NK-92 treated with Interleukin-12 subunit alpha and Interleukin-12 subunit beta, amount 100 ng/mL, for 24 hours (cell line): ENCODE data around the gene RELB.
A peak's percentile ranks its signal among the peaks of the same experiment; 100 is the strongest.
"Not testable (repeated sequence)": the region's sequence is repeated elsewhere in the genome, so short reads cannot be mapped to it uniquely, and the experiment has no call there.

Source experiments
- DNase-seq: peaks from one replicate; lab custom pipeline; 2025; lab: John Stamatoyannopoulos, UW

Gene RELB, protein sequence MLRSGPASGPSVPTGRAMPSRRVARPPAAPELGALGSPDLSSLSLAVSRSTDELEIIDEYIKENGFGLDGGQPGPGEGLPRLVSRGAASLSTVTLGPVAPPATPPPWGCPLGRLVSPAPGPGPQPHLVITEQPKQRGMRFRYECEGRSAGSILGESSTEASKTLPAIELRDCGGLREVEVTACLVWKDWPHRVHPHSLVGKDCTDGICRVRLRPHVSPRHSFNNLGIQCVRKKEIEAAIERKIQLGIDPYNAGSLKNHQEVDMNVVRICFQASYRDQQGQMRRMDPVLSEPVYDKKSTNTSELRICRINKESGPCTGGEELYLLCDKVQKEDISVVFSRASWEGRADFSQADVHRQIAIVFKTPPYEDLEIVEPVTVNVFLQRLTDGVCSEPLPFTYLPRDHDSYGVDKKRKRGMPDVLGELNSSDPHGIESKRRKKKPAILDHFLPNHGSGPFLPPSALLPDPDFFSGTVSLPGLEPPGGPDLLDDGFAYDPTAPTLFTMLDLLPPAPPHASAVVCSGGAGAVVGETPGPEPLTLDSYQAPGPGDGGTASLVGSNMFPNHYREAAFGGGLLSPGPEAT

DNA sequence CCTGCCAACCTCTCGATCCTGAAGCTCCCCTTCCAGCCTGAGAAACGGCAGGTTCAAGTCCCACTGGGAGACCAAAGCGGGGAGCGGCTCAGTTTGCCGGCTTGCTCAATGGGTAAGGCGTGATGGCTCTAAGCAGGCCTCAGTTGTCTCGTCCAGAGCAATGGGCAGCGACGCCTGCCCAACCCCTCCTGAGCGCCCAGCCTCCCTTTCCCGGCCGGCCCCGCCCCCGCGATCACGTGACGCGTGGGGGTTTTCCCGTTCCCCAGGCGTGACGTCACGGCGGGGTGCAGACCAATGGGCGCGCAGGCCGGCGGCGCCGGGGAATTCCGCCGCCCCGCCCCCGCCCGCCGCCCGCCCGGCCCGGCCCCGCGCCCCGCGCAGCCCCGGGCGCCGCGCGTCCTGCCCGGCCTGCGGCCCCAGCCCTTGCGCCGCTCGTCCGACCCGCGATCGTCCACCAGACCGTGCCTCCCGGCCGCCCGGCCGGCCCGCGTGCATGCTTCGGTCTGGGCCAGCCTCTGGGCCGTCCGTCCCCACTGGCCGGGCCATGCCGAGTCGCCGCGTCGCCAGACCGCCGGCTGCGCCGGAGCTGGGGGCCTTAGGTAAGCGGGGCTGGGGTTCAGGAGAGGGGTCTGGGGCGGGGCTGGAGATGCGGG lies at the start of gene RELB:
RELB (plus strand) TSS at position 378 of the 653 bp plus-strand sequence; CDS start at position 494, 116 bp downstream.
- DNase-seq, result peak; percentile 86

DNA sequence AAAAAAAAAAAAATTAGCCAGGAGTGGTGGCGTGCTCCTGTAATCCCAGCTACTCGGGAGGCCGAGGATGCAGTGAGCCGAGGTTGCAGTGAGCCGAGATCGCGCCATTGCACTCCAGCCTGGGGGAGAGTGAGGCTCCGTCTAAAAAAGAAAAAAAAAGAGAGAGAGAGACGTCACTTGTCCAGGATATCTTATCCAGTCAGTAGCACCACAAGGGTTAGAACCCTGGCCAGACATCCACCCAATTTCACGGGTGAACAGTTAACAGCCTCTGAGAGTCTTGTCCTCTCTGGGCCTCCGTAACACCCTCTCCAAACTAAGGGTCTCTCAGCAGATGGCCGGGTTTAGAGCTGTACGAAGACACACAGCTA lies 47.0 kb upstream of the RELB start:
- DNase-seq, result no peak

DNA sequence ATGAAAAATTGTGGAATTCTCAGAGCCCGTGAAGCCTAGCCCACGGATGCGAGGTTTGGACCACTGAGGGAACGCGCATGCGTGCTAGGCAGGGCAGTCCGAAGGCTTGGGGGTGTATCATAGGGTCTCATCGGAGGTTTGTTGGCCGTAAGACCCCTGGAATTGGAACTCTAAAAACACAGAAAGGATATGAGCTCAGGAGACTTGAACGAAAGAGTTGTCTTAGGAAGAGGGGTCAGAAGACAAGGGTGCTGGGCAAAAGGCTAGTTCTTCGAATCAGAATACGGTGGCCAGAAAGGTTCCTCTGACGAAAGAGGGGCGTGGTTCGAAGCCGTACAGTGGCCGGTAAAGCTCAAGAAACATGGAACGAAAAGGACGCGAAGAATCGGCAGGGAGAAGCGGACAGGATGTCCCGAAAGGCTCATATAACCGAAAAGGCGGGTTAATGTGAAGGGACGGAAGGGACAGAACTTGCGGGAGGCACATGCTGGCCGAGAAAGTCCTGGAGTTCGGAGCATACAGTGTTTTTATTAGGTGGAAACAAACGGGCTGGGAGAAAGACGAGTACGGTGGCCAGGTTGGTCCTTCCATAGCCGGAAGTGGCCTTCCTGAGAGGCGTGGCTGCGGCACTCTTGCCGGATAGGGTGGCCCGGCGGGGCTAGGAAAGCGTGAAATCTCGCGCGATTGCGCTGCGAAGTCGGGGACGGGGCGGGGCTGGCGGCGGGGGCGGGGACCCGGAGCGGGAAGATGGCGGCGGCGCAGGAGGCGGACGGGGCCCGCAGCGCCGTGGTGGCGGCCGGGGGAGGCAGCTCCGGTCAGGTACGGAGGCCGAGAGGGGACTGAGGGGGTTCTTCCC lies 46.4 kb upstream of the RELB start, which contains the start of gene CLPTM1:
CLPTM1 (plus strand) TSS at position 732 of the 856 bp plus-strand sequence; CDS start at position 748, 16 bp downstream.
- peak; percentile 96 for DNase-seq

DNA sequence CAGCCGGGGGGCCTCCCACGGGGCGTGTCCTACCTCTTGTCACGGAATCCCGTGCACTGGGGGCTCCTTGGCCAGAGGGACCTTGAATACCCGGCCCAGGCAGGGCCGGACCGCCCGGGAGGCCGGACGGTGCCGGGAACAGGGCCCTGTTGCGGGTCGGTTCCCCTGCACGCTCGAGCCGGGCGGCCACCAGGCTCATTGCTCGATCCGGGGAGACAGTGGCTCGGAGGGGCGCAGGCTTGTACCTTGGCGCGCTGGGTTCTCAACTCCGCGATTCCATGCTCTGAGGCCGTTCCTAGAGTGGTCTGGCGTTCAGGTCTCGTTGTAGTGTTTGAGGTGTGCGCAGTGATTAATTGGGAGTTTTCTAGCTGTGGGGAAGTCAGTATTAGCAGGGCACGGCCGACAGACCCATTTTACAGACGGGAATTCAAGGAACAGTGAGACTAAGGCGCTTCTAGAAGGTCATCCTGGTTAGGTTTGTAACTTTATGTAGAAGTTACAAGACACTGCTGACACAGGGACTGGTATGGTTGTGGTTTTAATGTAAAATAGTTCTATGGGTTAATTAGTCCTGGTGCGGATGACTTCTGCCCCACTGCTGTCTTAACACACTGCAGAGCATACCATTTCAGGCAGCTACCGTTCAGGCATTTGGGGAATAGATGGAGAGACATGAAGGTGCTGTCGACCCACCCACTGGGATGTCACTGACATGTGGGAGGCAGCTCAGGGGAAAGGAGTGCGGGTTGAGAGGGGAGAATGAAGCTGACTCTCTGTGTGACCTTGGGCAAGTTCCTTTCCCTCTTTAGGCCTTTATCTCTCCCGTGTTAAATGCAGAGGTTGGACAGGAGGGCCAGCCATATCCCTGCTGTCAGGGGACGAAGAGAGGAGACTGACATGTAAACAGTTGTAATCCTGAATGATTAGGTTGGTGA lies 45.5 kb upstream of the RELB start:
- no peak for DNase-seq

DNA sequence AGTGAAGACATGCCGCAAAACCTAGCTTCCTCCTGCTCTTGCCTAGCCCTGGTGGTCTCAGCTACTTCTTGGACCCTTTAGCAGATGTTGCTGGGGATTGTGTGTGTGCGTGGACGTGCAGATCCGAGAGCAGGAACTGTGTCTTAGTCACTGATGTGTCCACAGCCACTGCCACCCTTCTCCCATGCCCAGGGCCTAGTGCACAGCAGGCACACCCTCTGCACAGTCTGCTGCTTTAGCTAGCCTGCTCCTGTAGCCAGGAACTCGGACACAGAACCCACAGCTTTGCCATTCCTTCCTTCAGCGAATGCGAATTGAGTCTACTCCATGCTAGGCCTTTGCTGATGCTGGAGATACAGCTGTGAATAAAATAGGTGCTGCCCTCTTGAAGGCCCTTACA lies 43.7 kb upstream of the RELB start:
- DNase-seq, result no peak

DNA sequence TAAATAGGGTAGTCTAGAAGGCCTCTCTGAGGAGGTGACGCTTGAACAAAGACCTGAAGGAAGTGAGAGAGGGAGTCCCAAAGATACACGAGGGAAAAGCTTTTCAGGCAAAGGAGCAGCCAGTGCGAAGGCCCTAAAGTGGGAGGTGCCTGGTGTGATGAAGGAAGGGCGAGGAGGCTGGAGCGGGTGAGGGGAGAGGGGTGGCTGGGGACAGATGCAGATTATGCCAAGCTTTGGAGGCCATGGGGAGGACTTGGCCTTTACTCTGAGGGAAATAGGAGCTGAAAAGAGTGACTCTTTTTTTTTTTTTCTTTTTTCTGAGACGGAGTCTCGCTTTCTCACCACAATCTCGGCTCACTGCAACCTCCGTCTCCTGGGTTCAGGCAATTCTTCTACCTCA lies 43.2 kb upstream of the RELB start:
- DNase-seq, result no peak

DNA sequence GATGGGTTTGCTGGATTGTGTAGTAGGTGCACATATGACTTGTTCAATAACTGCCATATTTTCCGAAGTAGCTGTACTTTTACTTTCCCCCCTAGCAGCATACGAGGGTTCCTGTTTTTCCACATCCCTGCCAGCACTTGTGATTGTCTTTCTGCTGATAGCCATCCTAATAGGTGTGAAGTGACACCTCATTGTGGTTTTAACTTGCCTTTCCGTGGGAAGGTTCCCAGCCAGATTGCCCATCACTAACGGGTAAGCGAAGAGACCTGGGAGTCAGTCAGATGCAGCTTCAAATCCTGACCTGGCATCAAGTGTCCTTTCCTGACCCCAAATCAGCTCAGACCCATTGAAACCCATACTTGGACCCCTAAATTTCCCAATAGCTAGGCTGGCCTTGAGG lies 41.6 kb upstream of the RELB start:
- DNase-seq, result no peak

DNA sequence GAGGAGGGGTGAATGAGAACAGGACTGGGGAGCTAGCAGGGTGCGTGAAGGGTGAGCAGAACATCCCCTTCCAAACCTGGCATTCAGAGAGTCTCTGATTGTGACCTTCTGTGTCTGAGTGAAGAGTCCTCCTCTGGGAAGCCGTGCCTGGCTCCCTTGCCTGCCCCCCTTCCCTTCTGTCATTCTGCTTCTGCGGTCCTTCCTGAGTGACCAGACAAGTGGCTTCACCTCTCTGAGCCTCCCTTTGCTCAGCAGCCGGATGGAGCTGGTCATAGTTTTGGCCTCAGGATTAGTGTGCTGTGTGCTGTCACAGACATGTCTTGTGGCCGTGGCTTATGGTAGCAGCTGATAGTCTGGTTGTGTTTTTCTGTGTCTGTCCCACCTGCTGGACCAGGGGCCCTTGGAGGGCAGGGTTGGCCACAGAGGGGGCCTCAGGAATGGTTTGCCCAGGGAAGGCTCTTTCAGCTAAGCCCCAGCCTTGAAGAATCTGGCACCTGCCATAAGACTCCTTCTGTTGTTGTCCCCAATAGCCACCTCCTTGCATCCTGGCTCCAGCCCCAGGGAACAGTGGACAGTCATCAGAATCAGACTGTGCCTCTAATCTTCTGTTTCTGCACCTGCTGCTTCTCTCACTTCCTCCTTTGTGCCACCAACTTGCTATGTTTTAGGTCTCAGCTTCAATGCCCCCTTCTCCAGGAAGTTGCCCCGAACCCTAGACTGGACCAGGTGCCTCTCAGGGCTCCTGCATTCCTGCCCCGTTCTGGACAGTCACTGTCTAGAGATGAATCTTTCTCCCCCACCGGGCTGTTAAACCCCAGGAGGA lies 40.1 kb upstream of the RELB start:
- no peak for DNase-seq

DNA sequence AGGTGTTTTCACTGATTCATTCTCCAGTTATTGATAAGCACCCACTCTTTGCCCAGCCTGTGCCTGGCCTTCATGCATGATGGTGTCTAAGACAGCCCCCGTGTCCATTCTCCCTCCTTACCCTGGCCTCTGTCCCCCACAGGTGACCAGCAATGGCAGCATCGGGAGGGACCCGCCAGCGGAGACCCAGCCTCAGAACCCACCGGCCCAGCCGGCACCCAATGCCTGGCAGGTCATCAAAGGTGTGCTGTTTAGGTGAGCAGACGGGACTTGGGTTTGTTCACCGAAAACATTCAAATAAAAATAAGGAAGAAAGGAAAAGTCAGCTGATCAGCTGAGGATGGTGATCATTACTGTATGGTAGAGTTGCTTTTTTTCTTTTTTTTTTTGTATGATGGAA lies 39.4 kb upstream of the RELB start:
- DNase-seq, result no peak

DNA sequence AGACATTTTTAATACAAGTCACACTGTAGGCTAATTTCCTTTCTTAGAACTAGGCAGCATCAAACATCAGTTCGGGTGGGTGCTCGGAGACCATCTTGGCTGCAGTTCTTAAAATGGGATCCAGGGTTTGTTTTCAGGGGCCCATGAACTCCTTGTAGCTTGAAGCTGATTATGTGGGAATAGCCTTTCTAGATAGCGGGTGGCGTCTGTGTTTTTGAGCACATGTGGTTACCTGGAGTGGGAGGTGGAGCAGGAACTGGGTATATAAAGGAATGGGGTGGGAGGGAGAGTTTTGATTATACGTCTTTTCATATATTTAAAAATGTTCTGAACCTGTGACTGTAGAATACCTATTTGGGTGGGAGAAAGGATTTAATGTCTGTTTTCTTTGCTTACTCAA lies 33.1 kb upstream of the RELB start:
- no peak for DNase-seq

DNA sequence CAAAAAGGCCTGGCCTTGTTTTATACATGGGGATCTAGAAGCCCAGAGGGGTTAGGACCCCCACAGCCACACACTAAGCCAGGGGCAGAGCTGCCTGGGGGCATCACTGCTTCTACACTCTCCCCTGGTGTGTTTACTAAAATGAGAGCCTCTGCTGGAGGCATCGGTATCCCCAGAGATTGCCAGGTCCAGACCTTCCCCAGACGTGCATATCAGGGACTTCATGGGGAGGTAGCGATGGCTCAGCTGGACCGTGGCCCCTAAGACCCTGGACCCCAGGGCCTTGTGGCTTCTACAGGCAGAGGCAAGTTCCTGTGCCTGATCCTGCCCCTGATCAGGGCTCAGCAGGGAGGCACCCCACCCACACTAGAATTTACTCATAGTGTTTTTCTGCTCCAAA lies 32.6 kb upstream of the RELB start:
- DNase-seq, result no peak

DNA sequence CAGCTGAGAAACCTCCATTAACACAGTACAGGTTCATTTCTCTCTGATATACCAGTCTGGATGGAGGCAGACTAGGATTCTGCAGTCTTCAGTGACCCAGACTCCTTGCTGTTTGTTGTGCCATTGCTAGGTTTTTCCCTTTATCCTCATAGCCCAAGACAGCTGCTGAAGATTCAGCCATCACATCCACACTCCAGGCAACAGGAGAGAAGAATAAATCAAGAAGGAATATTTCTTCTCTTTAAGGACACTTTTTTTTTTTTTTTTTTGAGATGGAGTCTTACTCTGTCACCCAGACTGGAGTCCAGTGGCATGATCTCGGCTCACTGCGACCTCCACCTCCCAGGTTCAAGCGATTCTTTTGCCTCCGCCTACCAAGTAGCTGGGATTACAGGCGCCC lies 31.8 kb upstream of the RELB start:
- no peak for DNase-seq

DNA sequence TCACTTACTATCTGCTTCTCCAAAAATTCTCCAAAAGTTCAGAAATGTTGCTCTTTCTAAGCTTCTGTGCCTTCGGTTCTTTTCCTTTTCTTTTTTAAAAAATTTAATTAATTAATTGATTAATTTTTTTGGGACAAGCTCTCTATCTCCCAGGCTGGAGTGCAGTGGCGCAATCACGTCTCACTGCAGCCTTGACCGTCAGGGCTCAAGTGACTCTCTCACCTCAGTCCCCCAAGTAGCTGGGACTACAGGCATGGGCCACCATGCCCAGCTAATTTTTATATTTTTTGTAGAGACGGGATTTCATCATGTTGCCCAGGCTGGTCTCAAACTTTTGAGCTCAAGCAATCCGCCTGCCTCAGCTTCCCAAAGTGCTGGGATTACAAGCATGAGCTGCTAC lies 29.8 kb upstream of the RELB start:
- DNase-seq, result not testable (repeated sequence)

DNA sequence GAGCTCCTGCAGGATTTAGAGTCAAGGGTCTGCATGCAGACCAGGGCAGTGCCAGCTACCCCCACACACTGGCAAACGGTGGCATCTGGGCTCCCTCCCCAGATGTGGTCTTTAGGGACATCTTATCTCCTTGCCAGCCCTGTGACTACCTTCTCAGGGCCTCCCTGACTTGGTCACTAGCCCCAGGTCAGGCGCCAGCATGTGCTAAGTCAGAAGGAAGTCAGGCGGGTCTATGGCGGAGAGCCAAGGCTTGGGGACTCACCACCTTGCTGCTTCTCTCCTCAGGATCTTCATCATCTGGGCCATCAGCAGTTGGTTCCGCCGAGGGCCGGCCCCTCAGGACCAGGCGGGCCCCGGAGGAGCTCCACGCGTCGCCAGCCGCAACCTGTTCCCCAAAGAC lies 28.5 kb upstream of the RELB start:
- no peak for DNase-seq

DNA sequence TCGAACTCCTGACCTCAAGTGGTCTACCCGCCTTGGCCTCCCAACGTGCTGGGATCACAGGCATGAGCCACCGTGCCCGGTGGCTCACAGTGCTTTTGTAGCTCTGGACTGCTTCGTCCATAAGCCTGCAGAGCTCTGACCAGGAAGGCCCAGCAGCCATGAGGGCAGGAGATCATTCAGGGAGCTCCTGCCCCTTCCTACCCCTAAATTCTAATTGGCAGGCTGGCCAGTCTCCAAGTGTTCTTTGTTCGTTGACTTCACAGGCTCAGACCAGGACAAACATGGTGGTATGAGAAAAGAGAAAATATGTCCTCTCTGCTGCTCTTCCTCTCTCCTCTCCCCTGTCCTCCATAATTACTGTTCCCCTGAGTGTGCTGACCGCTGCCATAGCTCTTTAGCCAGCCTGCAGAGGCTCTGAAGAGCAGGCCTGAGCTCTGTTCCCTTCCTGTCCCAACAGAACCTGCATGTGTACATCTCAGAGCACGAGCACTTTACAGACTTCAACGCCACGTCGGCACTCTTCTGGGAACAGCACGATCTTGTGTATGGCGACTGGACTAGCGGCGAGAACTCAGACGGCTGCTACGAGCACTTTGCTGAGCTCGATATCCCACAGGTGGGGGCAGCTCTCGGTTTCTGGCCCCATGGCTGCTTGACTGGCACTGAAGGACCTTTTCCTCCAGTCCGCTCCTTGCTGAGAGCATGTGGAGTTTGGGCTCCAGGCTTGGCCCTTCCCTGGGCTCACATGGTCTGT lies 27.1 kb upstream of the RELB start:
- no peak for DNase-seq

DNA sequence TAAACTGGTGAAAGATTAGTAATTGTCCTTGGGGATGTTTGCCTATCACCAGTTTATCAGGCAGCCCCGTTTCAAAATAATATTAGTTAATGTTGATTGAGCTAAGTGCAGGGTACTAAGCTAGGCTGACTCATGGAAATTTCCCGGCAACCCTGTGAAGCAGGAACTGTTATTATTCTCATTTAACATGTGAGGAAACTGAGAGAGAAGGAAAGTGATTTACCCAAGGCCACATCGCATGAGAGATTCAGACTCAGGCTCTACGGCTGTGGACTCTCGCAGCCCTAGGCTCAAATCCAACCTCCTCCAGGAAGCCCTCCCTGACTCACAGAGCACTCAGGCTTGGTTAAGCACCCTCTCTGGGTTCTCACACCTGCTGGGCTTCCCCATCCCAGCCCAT lies 26.4 kb upstream of the RELB start:
- no peak for DNase-seq

DNA sequence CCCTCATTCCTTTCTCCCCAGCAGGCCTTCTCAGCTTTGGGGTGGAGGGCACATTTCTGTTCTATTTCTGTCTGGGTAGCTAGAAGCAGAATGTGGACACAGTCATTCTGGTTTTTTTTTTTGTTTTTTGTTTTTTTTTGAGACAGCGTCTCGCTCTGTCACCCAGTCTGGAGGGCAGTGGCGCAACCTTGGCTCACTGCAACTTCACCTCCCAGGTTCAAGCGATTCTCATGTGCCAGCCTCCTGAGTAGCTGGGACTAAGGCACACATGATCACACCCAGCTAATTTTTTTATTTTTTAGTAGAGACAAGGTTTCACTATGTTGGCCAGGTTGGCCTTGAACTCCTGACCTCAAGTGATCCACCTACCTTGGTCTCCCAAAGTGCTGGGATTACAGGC lies 25.8 kb upstream of the RELB start:
- DNase-seq, result no peak

DNA sequence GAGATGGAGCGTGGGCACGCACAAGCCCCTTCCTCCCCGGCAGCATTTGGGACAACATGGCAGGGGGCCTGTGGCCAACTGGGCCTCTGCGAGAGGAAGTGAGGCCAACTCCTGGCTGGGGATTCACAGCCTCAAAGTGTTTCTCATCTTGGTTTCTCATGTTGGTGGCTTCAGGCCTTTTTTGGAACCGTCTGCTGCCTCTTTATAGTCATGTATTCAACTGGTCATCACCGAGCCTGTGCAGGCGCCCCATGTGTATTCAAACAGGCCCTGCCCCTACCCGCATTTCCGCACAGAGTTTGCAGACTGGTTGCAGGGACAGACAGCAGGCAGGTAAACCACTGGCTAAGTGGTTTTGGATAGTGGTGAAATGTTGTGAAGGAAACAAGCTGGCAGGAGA lies 17.3 kb upstream of the RELB start:
- DNase-seq, result no peak

DNA sequence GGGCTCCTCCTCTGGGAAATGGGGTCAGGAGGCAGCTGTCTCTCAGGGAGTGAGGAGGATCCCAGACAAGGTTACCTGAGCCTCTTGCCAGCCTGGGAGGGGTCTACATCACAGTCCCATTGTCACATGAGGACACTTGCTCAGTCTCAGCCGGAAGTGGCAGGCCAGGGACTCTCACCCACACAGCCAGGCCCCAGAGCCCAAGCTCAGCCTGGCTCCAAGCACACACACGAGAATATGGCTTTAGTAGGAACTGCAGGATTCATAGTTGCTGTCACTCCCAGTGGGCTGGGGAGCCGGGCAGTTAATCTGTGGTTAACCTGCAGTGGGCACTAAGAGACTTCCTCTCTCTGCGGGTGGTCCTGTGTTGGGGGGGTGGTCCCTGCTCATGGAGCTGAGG lies 15.8 kb upstream of the RELB start:
- no peak for DNase-seq

DNA sequence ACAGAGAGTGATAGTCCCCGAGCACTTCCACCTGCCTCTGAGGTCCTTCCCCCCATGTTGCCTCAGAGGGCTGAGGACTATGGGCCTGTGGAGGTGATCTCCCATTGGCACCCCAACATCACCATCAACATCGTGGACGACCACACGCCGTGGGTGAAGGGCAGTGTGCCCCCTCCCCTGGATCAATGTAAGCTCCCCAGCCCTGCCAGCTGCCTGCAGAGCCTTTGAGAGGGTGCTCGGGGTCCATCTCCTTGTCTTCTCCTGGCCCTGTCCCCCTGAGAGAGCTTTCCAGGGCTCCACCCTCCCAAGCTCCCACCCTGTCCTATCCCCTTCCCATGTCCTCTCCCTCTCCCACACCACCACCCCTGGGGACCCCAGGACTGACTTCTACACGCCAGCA lies 14.9 kb upstream of the RELB start:
- no peak for DNase-seq
